ENCODE measurements around the gene FHDC1.

DNA sequence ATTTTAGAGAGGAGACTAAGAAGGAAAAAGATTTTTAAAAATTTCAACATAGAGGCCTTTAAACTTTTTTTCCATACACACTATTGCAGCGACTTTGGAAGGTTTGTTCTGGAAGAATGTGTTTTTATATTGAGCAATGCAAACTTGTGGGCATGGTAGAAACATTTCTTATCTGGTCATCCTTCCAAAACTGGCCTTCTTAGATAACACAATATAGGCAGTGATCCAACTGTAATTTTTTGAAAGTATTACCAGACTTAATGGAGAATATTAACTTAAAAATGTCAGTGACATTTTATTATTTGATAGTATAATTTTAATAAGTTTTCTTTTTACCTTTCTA is 25.6 kb downstream of the FHDC1 start:
- TF ChIP-seq SIN3A (IDR thresholded peaks at IDR 0.05; ENCODE audit: borderline replicate concordance, insufficient read depth, low read length), result no peak
- no peak for TF ChIP-seq TAF1 (IDR thresholded peaks at IDR 0.05; ENCODE audit: borderline replicate concordance, insufficient read depth, low read length)
- TF ChIP-seq POLR2AphosphoS5 (IDR thresholded peaks at IDR 0.05; ENCODE audit: low read depth, low read length), result no peak
